Tibial nerve (tissue), 4 donors: ENCODE results near the gene TCF25. TPM values are rescaled to one million over a fixed set of nuclear protein-coding genes. Genes with fewer than 3 reads are reported as not detected.

Experiments
- DNase-seq, 2 donors: peaks; one replicate each; pipeline ENCODE4 v3.0.0-alpha.2; 2019; ENCODE audit warnings: low spot score in 2 of 2
- H3K27ac ChIP-seq, 4 donors: fragments of 200-600 bp; sonication (generic) in 3 of 4; one replicate each; pipeline ENCODE4 v1.5.1; 2017 to 2019; ENCODE audit warnings: mild to moderate bottlenecking in 1 of 4
- H3K27me3 ChIP-seq, 2 donors: fragments of 200-600 bp; sonication (generic) in 1 of 2; one replicate each; pipeline versions ENCODE4 v1.5.1 to v1.6.0; 2017 to 2019
- H3K36me3 ChIP-seq, 3 donors: fragments of 200-600 bp; sonication (generic); one replicate each; pipeline ENCODE4 v1.5.1; 2018 to 2019
- H3K4me1 ChIP-seq, 4 donors: fragments of 200-600 bp; sonication (generic) in 3 of 4; one replicate each; pipeline ENCODE4 v1.5.1; 2017 to 2019
- H3K4me3 ChIP-seq, 4 donors: fragments of 200-600 bp; sonication (generic) in 3 of 4; one replicate each; pipeline ENCODE4 v1.5.1; 2017 to 2019; ENCODE audit warnings: mild to moderate bottlenecking in 1 of 4, moderate library complexity in 1 of 4
- H3K9me3 ChIP-seq, 4 donors: fragments of 200-600 bp; sonication (generic) in 3 of 4; one replicate each; pipeline ENCODE4 v1.5.1; 2017 to 2019
- CTCF ChIP-seq, 5 experiments: fragments of 200-600 bp in 3 of 5; fragments of 450-650 bp in 2 of 5; sonication (generic) in 3 of 5; IDR thresholded peaks; one replicate each; pipeline ENCODE4 v1.5.1; 2016 to 2019; ENCODE audit warnings: antibody characterized with exemption in 5 of 5, mild to moderate bottlenecking in 3 of 5, moderate library complexity in 2 of 5
- EP300 ChIP-seq, 2 donors: sonication (generic); formaldehyde crosslinking; IDR thresholded peaks; one replicate each; pipeline ENCODE4 v1.6.1; 2017; ENCODE audit warnings: antibody characterized with exemption in 2 of 2, mild to moderate bottlenecking in 1 of 2
- POLR2A ChIP-seq, 2 donors: fragments of 450-650 bp; IDR thresholded peaks; one replicate each; pipeline ENCODE4 v1.6.1; 2017; ENCODE audit warnings: antibody characterized with exemption in 2 of 2, mild to moderate bottlenecking in 2 of 2, moderate library complexity in 2 of 2
- WGBS, 2 donors: methylation state at CpG; one replicate each; pipeline ENCODE4 v1.1.5; 2018; 5-methylcytosine and 5-hydroxymethylcytosine counted together
- total RNA-seq, 4 donors: library from RNA; depleted of rRNA; stranded (reverse); fragments of >200 nt; gene quantifications; one replicate each; pipeline ENCODE4 v1.1.0, GENCODE V29; 2016

TCF25 gene
- total RNA-seq, 4 donors from 2014 or later, result 181 to 350 (median 290) TPM

GRCh38 chr16:89905511-89906139, 32.2 kb downstream of the TCF25 start:
- no peak overlapping the region for H3K27ac ChIP-seq
- no peak for TF ChIP-seq POLR2A (IDR thresholded peaks at IDR 0.05)
- TF ChIP-seq EP300 (IDR thresholded peaks at IDR 0.05), result no peak
- no peak for TF ChIP-seq CTCF (IDR thresholded peaks at IDR 0.05)
- peaks cover 0 to 86% (median 16%) of the 10 kb centered on the region in 3 donors for H3K36me3 ChIP-seq
- no peaks in the 10 kb centered on the region for H3K27me3 ChIP-seq
- H3K4me1 ChIP-seq, result peaks cover 0 to 12% (median 2%) of the 10 kb centered on the region in 4 donors
- DNase-seq, result no peak
- H3K4me3 ChIP-seq, result no peak overlapping the region
- no peaks in the 10 kb centered on the region for H3K9me3 ChIP-seq
- 86 to 90% methylated on average over 20 to 23 of the region's 23 CpGs for WGBS, 2 donors

GRCh38 chr16:89906140-89907025, 33.0 kb downstream of the TCF25 start:
- WGBS, 2 donors, result 92% methylated on average over 34 to 38 of the region's 40 CpGs

DNA sequence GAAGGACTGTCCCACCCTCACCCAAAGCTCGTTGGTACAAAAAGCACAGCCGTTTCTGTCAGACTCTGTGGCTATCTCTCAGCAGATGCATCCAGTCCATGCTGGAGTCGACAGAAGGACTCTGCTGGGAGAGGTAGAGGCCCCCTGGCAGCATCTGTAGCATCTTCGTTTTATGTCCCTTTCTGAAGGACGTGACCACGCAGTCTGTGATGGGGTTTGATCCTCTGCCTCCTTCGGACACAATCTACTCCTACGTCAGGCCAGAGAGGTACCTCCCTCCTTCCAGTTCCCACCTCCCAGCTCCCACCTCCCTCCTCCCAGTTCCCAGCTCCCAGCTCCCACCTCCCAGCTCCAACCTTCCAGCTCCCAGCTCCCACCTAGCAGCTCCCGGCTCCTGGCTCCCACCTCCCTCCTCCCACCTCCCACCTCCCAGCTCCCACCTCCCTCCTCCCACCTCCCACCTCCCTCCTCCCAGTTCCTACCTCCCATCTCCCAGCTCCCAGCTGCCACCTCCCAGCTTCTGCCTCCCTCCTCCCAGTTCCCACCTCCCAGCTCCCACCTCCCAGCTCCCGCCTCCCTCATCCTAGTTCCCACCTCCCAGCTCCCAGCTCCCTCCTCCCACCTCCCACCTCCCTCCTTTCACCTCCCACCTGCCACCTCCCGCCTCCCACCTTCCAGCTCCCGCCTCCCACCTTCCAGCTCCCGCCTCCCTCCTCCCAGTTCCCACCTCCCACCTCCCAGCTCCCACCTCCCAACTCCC, 33.8 kb downstream of the TCF25 start:
- no peak overlapping the region for H3K4me3 ChIP-seq
- WGBS, 2 donors, result 92% methylated on average over 13 of the region's 13 CpGs
- peaks cover 0 to 95% (median 15%) of the 10 kb centered on the region in 3 donors for H3K36me3 ChIP-seq
- no peak for TF ChIP-seq CTCF (IDR thresholded peaks at IDR 0.05)
- no peak for TF ChIP-seq POLR2A (IDR thresholded peaks at IDR 0.05)
- TF ChIP-seq EP300 (IDR thresholded peaks at IDR 0.05), result no peak
- no peaks in the 10 kb centered on the region for H3K9me3 ChIP-seq
- DNase-seq, result no peak
- H3K27ac ChIP-seq, result no peak overlapping the region
- peaks cover 0 to 12% (median 2%) of the 10 kb centered on the region in 4 donors for H3K4me1 ChIP-seq
- no peaks in the 10 kb centered on the region for H3K27me3 ChIP-seq

More at GRCh38 chr16:89906140-89907025, 33.0 kb downstream of the TCF25 start:
- peaks cover 0 to 12% (median 2%) of the 10 kb centered on the region in 4 donors for H3K4me1 ChIP-seq
- DNase-seq, result no peak
- no peaks in the 10 kb centered on the region for H3K27me3 ChIP-seq
- no peak overlapping the region for H3K27ac ChIP-seq
- H3K9me3 ChIP-seq, result no peaks in the 10 kb centered on the region
- H3K36me3 ChIP-seq, result peaks cover 0 to 86% (median 15%) of the 10 kb centered on the region in 3 donors
- no peak overlapping the region for H3K4me3 ChIP-seq
- TF ChIP-seq POLR2A (IDR thresholded peaks at IDR 0.05) (no peak), EP300 (IDR thresholded peaks at IDR 0.05) (no peak), CTCF (IDR thresholded peaks at IDR 0.05) (no peak)

DNA sequence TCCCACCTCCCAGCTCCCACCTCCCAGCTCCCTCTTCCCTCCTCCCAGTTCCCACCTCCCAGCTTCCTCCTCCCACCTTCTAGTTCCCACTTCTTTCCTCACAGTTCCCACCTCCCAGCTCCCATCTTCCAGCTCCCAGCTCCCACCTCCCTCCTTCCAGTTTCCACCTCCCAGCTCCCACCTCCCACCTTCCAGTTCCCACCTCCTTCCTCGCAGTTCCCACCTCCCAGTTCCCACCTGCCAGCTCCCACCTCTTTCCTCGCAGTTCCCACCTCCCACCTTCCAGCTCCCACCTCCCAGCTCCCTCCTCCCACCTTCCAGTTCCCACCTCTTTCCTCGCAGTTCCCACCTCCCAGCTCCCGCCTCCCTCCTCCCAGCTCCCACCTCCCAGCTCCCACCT, 34.8 kb downstream of the TCF25 start:
- no peak for DNase-seq
- H3K27me3 ChIP-seq, result no peaks in the 10 kb centered on the region
- H3K4me1 ChIP-seq, result peaks cover 0 to 12% (median 2%) of the 10 kb centered on the region in 4 donors
- H3K9me3 ChIP-seq, result no peaks in the 10 kb centered on the region
- WGBS, 2 donors, result 76 to 92% methylated on average over 4 of the region's 4 CpGs
- H3K36me3 ChIP-seq, result peaks cover 0 to 97% (median 15%) of the 10 kb centered on the region in 3 donors
- H3K4me3 ChIP-seq, result no peak overlapping the region
- no peak overlapping the region for H3K27ac ChIP-seq
- TF ChIP-seq EP300 (IDR thresholded peaks at IDR 0.05) (no peak), POLR2A (IDR thresholded peaks at IDR 0.05) (no peak), CTCF (IDR thresholded peaks at IDR 0.05) (no peak)
